Measurements from ENCODE around the gene FAM131A. TPM values are rescaled to one million over a fixed set of nuclear protein-coding genes. Genes with fewer than 3 reads are reported as not detected.

Gene FAM131A
- total and polyA plus RNA-seq, 10 of the 15 experiments (the other 5 are each of a cell fraction or from before 2014, with no cell fraction given): 0.31 to 4.5 (median 1.5) TPM

GRCh38 chr3:184378651-184379357 lies 41.4 kb downstream of the FAM131A start:
- no peak for DNase-seq (ENCODE audit: low read depth, low spot score)
- in situ Hi-C loops (cut with MboI): no loop called here
- ChIA-PET CTCF (no interaction called here), POLR2A (no interaction called here), SMC1A (ENCODE audit: uncharacterized antibody, unreplicated experiment) (no interaction called here), RAD21 (ENCODE audit: unreplicated experiment) (no interaction called here)
- Histone ChIP-seq H2AFZ (ENCODE audit: control insufficient read depth, low read depth, low read length) (no peak overlapping the region), H3K9ac (ENCODE audit: control insufficient read depth, insufficient read depth, low read length) (no peak overlapping the region), H3K27me3 (replicated peaks in 1 of 2; ENCODE audit: control insufficient read depth in 2 of 2, insufficient read depth in 2 of 2, low read length in 1 of 2) (peaks cover 17 to 21% of the 10 kb centered on the region in 2 experiments), H3K27ac (ENCODE audit: control insufficient read depth, insufficient read depth) (no peak overlapping the region), H3K4me3 (no peak overlapping the region), H3K4me1 (ENCODE audit: control insufficient read depth, insufficient read depth, low read length) (no peaks in the 10 kb centered on the region), H4K20me1 (ENCODE audit: control insufficient read depth, insufficient read depth) (no peaks in the 10 kb centered on the region), H3K4me2 (ENCODE audit: control insufficient read depth, insufficient read depth) (no peak overlapping the region), H3K79me2 (ENCODE audit: control insufficient read depth, insufficient read depth, low read length) (no peaks in the 10 kb centered on the region), H3K9me3 (replicated peaks; ENCODE audit: control insufficient read depth, insufficient read depth, low read length) (no peaks in the 10 kb centered on the region), H3K36me3 (ENCODE audit: control insufficient read depth in 2 of 2, insufficient read depth in 2 of 2, low read length in 1 of 2) (no peaks in the 10 kb centered on the region)
- BruUV-seq (replicated peaks): no TSS peak
- FAIRE-seq: no peak
- TF ChIP-seq MXI1 (IDR thresholded peaks at IDR 0.05; ENCODE audit: low read depth, low read length) (no peak), CTCF (IDR thresholded peaks at IDR 0.05 in 2 of 3, conservative IDR thresholded peaks at IDR 0.05 in 1 of 3; ENCODE audit: control insufficient read depth in 2 of 3, extremely low read depth in 1 of 3, insufficient read depth in 1 of 3, low read depth in 3 of 3, low read length in 3 of 3) (no peak), ZNF384 (IDR thresholded peaks at IDR 0.05; ENCODE audit: borderline replicate concordance, low read depth, low read length) (no peak), SREBF2 (IDR thresholded peaks at IDR 0.05; ENCODE audit: low read length) (no peak)
- 52% methylated on average over 10 of the region's 10 CpGs for WGBS (ENCODE audit: insufficient coverage, insufficient replicate concordance, low lambda C conversion rate, missing lambda C conversion rate)
- ATAC-seq: no peak
- intact Hi-C loops (cut with micrococcal nuclease; ENCODE audit: unreplicated experiment): no loop called here
